IPS-18a (cell line): Measurements from ENCODE around the gene IQCH.

Experiments used
- H3K27ac ChIP-seq: one replicate; pipeline ENCODE4 v1.5.1; 2013; ENCODE audit warnings: low read length
- H3K27me3 ChIP-seq: one replicate; pipeline ENCODE4 v1.6.1; 2013; ENCODE audit warnings: mild to moderate bottlenecking, low read length; ENCODE audit not compliant: control insufficient read depth, insufficient read depth
- H3K36me3 ChIP-seq: one replicate; pipeline ENCODE4 v1.6.1; 2013; ENCODE audit warnings: low read depth, low read length; ENCODE audit not compliant: control insufficient read depth
- H3K4me1 ChIP-seq: one replicate; pipeline ENCODE4 v1.6.1; 2013; ENCODE audit warnings: low read depth, low read length; ENCODE audit not compliant: control insufficient read depth
- H3K4me3 ChIP-seq: one replicate; pipeline ENCODE4 v1.5.1; 2013; ENCODE audit warnings: low read length
- H3K9ac ChIP-seq: one replicate; pipeline ENCODE4 v1.6.1; 2013; ENCODE audit warnings: mild to moderate bottlenecking, low read length, moderate library complexity
- H3K9me3 ChIP-seq: one replicate; pipeline ENCODE4 v1.6.1; 2013; ENCODE audit warnings: low read depth, low read length; ENCODE audit not compliant: control insufficient read depth

Gene IQCH

GRCh38 chr15:67305506-67305905, 50.9 kb downstream of the IQCH start:
- no peak overlapping the region for H3K27ac ChIP-seq
- no peak overlapping the region for H3K4me3 ChIP-seq
- no peaks in the 10 kb centered on the region for H3K36me3 ChIP-seq
- H3K4me1 ChIP-seq = no peaks in the 10 kb centered on the region
- H3K27me3 ChIP-seq = no peaks in the 10 kb centered on the region
- H3K9me3 ChIP-seq = no peaks in the 10 kb centered on the region
- H3K9ac ChIP-seq = no peak overlapping the region

DNA sequence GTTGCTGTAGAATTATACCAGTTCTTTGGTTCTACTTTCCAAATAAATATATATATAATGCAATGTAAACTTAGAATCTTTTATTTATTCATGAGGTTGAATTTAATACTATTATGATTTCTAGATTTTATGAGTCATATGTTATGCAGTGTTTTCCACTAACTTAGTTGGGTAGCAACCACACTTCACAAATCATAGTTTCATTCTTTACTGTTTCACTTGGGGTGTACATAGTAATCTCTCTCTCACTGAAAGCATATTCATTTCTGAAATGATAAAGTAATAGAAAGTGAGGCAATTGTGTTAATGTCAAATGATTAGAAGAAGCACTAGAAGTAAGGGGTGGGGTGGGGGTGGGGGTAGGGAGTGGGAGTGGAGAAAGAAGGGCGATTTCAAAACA, 52.6 kb downstream of the IQCH start:
- Histone ChIP-seq H3K27me3 (no peaks in the 10 kb centered on the region), H3K27ac (no peak overlapping the region), H3K36me3 (no peaks in the 10 kb centered on the region), H3K4me3 (no peak overlapping the region), H3K4me1 (no peaks in the 10 kb centered on the region), H3K9ac (no peak overlapping the region), H3K9me3 (no peaks in the 10 kb centered on the region)

DNA sequence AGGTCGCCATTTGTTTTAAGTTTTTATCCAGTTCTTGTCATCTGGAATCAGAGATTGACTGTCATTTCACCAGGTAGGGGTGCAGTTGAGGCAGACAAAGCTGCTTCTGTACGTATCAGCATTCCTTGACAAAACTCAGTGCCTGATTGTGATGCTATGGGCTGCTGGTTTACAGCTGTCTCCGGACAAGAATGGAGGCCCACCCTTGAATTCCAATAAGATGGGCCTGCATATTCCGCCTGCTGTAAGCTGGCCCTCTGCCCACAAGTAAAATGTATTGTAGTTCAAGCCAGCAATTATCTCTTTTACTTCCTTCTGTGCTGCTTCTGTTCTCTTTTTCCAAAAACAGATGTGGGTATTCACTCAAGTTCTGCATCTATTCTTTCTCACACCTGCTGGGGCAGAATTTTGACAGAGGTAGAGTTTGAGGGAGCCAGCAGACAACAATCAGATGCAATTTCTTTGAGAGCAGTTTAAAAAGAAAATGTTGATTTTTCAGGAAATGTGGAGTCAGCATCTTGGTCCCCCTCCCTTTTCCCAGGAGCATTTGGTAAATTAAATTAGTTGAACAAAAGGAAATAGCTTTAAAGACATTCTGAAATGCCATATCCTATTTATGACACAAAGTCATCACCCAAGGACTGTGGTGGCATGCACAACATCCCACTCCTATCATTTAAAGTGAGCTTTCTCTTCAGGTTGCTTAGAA, 53.5 kb downstream of the IQCH start:
- no peaks in the 10 kb centered on the region for H3K27me3 ChIP-seq
- H3K36me3 ChIP-seq = no peaks in the 10 kb centered on the region
- H3K9me3 ChIP-seq = no peaks in the 10 kb centered on the region

DNA sequence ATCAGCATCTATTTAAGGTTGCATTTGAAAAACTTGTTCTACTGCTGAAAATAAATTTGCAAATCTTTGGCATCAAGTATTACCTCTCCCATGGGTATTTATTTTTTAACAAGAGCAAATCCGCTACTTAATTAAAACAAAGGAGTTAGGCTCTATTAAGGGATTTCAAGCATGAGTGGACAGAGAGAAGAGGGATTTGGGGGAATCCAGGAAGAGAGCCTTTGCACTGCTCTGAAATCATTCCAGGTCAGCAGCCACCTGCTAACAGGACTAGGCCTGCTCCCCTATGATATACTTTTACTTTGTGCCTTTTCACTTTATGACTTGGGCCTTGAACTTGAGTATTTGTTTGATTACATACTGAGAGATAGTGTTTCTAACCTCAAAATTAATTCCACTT, 57.1 kb downstream of the IQCH start:
- H3K9me3 ChIP-seq = no peaks in the 10 kb centered on the region
- H3K36me3 ChIP-seq = no peaks in the 10 kb centered on the region
- no peak overlapping the region for H3K4me3 ChIP-seq
- H3K4me1 ChIP-seq = no peaks in the 10 kb centered on the region
- H3K9ac ChIP-seq = no peak overlapping the region
- no peak overlapping the region for H3K27ac ChIP-seq
- no peaks in the 10 kb centered on the region for H3K27me3 ChIP-seq

More for the DNA sequence above, 53.5 kb downstream of the IQCH start:
- Histone ChIP-seq H3K27ac (no peak overlapping the region), H3K9ac (no peak overlapping the region), H3K4me3 (no peak overlapping the region), H3K4me1 (no peaks in the 10 kb centered on the region)

- Histone ChIP-seq H3K27ac (no peak overlapping the region), H3K9ac (no peak overlapping the region), H3K4me3 (no peak overlapping the region), H3K27me3 (no peaks in the 10 kb centered on the region), H3K36me3 (no peaks in the 10 kb centered on the region), H3K4me1 (peaks cover 5% of the 10 kb centered on the region), H3K9me3 (no peaks in the 10 kb centered on the region)
Observed at GRCh38 chr15:67319961-67320360, 65.4 kb downstream of the IQCH start.

DNA sequence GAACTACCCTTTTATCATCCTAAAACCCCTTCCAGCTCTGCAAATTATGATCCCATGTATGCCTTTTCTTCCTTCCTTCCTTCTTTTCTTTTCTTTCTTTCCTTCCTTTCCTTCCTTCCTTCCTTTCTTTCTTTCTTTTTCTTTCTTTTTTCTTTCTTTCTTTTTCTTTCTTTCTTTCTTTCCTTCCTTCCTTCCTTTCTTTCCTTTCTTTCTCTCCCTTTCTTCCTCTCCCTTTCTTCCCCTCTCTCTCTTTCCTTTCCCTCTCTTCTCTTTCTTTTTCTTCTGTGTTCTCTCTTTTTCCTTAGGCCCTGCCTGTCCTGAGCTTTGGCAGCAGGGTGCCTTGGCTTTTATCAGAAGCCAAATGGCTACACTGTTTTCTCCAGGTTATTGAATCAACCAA, 66.8 kb downstream of the IQCH start:
- no peak overlapping the region for H3K9ac ChIP-seq
- peaks cover 7% of the 10 kb centered on the region for H3K4me1 ChIP-seq
- H3K27me3 ChIP-seq = no peaks in the 10 kb centered on the region
- no peaks in the 10 kb centered on the region for H3K9me3 ChIP-seq
- no peak overlapping the region for H3K27ac ChIP-seq
- H3K36me3 ChIP-seq = no peaks in the 10 kb centered on the region
- no peak overlapping the region for H3K4me3 ChIP-seq

GRCh38 chr15:67322481-67322880, 67.9 kb downstream of the IQCH start:
- Histone ChIP-seq H3K9ac (no peak overlapping the region), H3K36me3 (no peaks in the 10 kb centered on the region), H3K4me1 (peaks cover 7% of the 10 kb centered on the region), H3K27ac (no peak overlapping the region), H3K27me3 (no peaks in the 10 kb centered on the region), H3K9me3 (no peaks in the 10 kb centered on the region), H3K4me3 (no peak overlapping the region)

GRCh38 chr15:67327312-67327711, 72.7 kb downstream of the IQCH start:
- Histone ChIP-seq H3K27me3 (no peaks in the 10 kb centered on the region), H3K4me1 (peaks cover 7% of the 10 kb centered on the region), H3K9ac (no peak overlapping the region), H3K9me3 (peaks cover 3% of the 10 kb centered on the region), H3K4me3 (no peak overlapping the region), H3K36me3 (no peaks in the 10 kb centered on the region), H3K27ac (no peak overlapping the region)

DNA sequence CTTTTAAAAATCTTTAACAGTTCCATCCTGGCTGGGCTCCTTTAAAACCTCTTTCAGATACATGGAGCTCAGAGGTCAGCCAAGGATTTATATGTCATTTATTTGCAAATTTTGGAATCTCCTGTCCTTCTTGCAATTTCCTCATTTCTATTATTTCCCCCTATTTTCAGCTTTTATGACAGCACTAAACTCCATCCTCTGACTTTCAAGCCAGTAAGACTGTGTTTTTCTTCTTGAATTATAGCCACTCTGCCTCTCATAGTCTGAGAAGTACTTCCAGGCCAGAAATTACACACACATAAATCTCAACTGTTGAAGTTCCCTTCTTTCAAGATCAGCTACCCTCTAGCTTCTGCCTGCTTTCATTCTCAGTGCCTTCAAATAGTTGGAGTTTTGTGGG, 73.2 kb downstream of the IQCH start:
- Histone ChIP-seq H3K36me3 (no peaks in the 10 kb centered on the region), H3K4me1 (peaks cover 7% of the 10 kb centered on the region), H3K4me3 (no peak overlapping the region), H3K27ac (no peak overlapping the region), H3K27me3 (no peaks in the 10 kb centered on the region), H3K9ac (no peak overlapping the region), H3K9me3 (peaks cover 3% of the 10 kb centered on the region)

DNA sequence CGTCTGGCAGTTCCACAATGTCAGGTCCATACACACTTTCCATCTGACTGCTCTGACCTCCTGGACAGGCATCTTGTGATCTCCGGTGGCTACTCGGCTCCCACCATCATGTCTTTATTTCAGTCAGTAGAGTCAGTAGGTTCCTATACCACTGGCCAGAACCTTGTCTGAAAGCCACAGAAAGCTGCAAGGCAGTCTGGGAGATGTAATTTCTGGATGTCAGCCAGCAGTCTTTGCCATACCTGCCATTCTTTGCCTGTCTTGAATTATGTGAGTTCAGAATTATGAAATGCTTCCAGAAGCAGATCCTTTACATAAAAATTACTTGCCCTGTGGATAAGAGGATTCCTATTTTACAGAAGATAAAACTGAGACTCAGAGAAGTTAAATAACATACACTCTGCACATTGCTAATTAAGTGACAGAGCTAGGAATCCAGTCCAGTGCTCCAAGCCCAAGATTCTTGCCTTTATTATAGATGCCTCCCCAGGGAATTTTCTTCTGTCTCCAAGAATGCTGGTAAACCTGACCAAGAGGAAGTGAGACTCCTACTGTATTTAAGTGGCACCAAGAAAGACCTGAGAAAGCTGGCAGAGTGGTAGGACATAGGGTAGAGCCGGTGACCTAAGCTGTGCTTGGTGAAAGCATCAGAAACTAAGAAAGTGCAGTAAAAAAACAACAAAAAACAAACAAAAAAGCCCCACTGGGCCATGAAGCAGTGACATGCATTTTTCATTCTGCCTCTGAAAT, 75.6 kb downstream of the IQCH start:
- Histone ChIP-seq H3K36me3 (no peaks in the 10 kb centered on the region), H3K9ac (no peak overlapping the region), H3K4me1 (peaks cover under 1% of the 10 kb centered on the region), H3K27me3 (no peaks in the 10 kb centered on the region), H3K27ac (no peak overlapping the region), H3K9me3 (peaks cover 3% of the 10 kb centered on the region), H3K4me3 (no peak overlapping the region)

DNA sequence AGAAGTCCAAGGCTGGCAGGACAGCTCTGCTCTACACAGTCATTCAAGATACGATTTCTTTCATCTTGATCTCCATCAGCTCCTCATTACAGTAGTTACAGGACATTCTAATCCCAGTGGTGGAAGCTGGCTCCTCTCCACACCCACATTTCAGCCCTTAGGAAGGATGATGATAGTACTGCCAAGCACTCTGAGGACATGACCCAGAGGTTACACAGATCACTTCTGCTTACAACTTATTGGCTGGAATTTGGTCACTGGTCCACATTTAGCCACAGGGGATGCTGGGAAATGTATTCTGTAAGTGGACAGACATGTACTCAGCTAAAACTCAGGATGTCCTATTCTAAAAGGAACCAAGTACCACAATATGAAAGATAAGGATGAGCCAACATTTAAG, 77.1 kb downstream of the IQCH start:
- H3K27ac ChIP-seq = no peak overlapping the region
- H3K36me3 ChIP-seq = no peaks in the 10 kb centered on the region
- H3K9me3 ChIP-seq = peaks cover 3% of the 10 kb centered on the region
- H3K27me3 ChIP-seq = no peaks in the 10 kb centered on the region
- no peak overlapping the region for H3K9ac ChIP-seq
- no peaks in the 10 kb centered on the region for H3K4me1 ChIP-seq
- no peak overlapping the region for H3K4me3 ChIP-seq

DNA sequence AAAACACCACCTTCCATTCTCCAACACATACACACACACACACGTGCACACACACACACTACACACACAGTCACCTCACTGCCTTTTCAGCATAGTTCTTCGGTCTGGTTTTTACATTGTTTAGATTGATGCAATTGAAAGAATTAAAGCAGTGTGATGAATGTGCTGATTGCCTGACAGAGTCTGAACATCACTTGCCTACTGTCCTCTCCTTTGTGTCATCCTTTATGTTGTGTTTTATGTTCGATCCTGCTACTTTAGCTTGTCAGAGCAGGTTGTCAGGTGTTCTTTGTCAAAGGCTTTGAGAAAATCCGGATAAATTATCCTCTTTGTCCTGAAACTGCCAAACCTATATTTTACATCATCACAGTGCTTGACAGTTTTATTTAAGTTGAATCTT, 80.4 kb downstream of the IQCH start:
- H3K9ac ChIP-seq = no peak overlapping the region
- no peaks in the 10 kb centered on the region for H3K9me3 ChIP-seq
- no peaks in the 10 kb centered on the region for H3K4me1 ChIP-seq
- H3K4me3 ChIP-seq = no peak overlapping the region
- H3K36me3 ChIP-seq = no peaks in the 10 kb centered on the region
- H3K27me3 ChIP-seq = no peaks in the 10 kb centered on the region
- H3K27ac ChIP-seq = no peak overlapping the region
